H9 (cell line): ENCODE results near the gene NECAP2. TPM values are rescaled to one million over a fixed set of nuclear protein-coding genes. Genes with fewer than 3 reads are reported as not detected.

Experiments
- DNase-seq: peaks from one replicate; pipeline ENCODE4 v3.0.0-alpha.2; 2017
- H2AFZ ChIP-seq: one replicate; pipeline ENCODE4 v1.6.1; 2013; ENCODE audit warnings: mild to moderate bottlenecking, low read length, control low read depth, moderate library complexity
- H2AK5ac ChIP-seq: 2 replicates; pipeline ENCODE4 v1.6.1; 2013; ENCODE audit warnings: low read length, control low read depth, mixed read lengths; ENCODE audit not compliant: insufficient read length
- H2BK120ac ChIP-seq: one replicate; pipeline ENCODE4 v1.6.1; 2013; ENCODE audit warnings: low read depth, mild to moderate bottlenecking, low read length, control low read depth, inconsistent platforms; ENCODE audit not compliant: poor library complexity, severe bottlenecking
- H2BK12ac ChIP-seq: 2 replicates; pipeline ENCODE4 v1.6.1; 2013; ENCODE audit warnings: low read length, control low read depth, mixed read lengths, low read depth; ENCODE audit not compliant: insufficient read length
- H2BK15ac ChIP-seq: 2 replicates; pipeline ENCODE4 v1.6.1; 2013; ENCODE audit warnings: low read depth, low read length, control low read depth
- H2BK20ac ChIP-seq: one replicate; pipeline ENCODE4 v1.6.1; 2013; ENCODE audit warnings: low read depth, mild to moderate bottlenecking, low read length, control low read depth, inconsistent platforms; ENCODE audit not compliant: poor library complexity, severe bottlenecking
- H2BK5ac ChIP-seq: 2 replicates; pipeline ENCODE4 v1.6.1; 2013; ENCODE audit warnings: low read length, control low read depth, mixed read lengths; ENCODE audit not compliant: insufficient read length
- H3K14ac ChIP-seq: 2 replicates; pipeline ENCODE4 v1.6.1; 2013; ENCODE audit warnings: low read length, control low read depth; ENCODE audit not compliant: insufficient read depth
- H3K18ac ChIP-seq: 2 replicates; pipeline ENCODE4 v1.6.1; 2013; ENCODE audit warnings: low read depth, mild to moderate bottlenecking, mixed read lengths, low read length, control low read depth; ENCODE audit not compliant: insufficient read length
- H3K23ac ChIP-seq: 2 replicates; pipeline ENCODE4 v1.6.1; 2013; ENCODE audit warnings: low read length, control low read depth, mixed read lengths, low read depth; ENCODE audit not compliant: insufficient read length
- H3K23me2 ChIP-seq: 2 replicates; pipeline ENCODE4 v1.6.1; 2013; ENCODE audit warnings: low read depth, mild to moderate bottlenecking, mixed read lengths, low read length, control low read depth; ENCODE audit not compliant: insufficient read length, poor library complexity, severe bottlenecking
- H3K27ac ChIP-seq: 2 replicates; pipeline ENCODE4 v1.5.1; 2013; ENCODE audit warnings: low read length, control low read depth, mixed read lengths, low read depth; ENCODE audit not compliant: insufficient read length
- H3K27me3 ChIP-seq: 2 replicates; pipeline ENCODE4 v1.6.1; 2013; ENCODE audit warnings: low read length, control low read depth, inconsistent platforms; ENCODE audit not compliant: insufficient read depth
- H3K4ac ChIP-seq: 2 replicates; pipeline ENCODE4 v1.6.1; 2013; ENCODE audit warnings: low read depth, mild to moderate bottlenecking, control low read depth, inconsistent platforms, low read length, moderate library complexity
- H3K4me1 ChIP-seq: 2 replicates; pipeline ENCODE4 v1.6.1; 2013; ENCODE audit warnings: low read length, control low read depth, inconsistent platforms; ENCODE audit not compliant: insufficient read depth
- H3K4me2 ChIP-seq: 2 replicates; pipeline ENCODE4 v1.6.1; 2013; ENCODE audit warnings: low read length, control low read depth, mixed read lengths; ENCODE audit not compliant: insufficient read length, insufficient read depth
- H3K56ac ChIP-seq: 2 replicates; pipeline ENCODE4 v1.6.1; 2013; ENCODE audit warnings: low read depth, mild to moderate bottlenecking, mixed read lengths, low read length, control low read depth; ENCODE audit not compliant: insufficient read length
- H3K79me1 ChIP-seq: 2 replicates; pipeline ENCODE4 v1.6.1; 2013; ENCODE audit warnings: low read depth, mild to moderate bottlenecking, moderate library complexity, low read length, control low read depth, inconsistent platforms; ENCODE audit not compliant: insufficient read depth, poor library complexity, severe bottlenecking
- H3K79me2 ChIP-seq: 2 replicates; pipeline ENCODE4 v1.6.1; 2013; ENCODE audit warnings: low read length, control low read depth, inconsistent platforms; ENCODE audit not compliant: insufficient read depth
- H3K9ac ChIP-seq: 2 replicates; pipeline ENCODE4 v1.6.1; 2013; ENCODE audit warnings: low read length, control low read depth, mixed read lengths; ENCODE audit not compliant: insufficient read length; ENCODE audit errors: extremely low read depth
- H3K9me3 ChIP-seq: one replicate; pipeline ENCODE4 v1.6.1; 2013; ENCODE audit warnings: low read depth, low read length, inconsistent platforms; ENCODE audit not compliant: control insufficient read depth
- H3T11ph ChIP-seq: one replicate; pipeline ENCODE4 v1.6.1; 2013; ENCODE audit warnings: mild to moderate bottlenecking, low read length, control low read depth, inconsistent platforms
- H4K20me1 ChIP-seq: one replicate; pipeline ENCODE4 v1.6.1; 2013; ENCODE audit not compliant: control insufficient read depth, insufficient read length, insufficient read depth
- H4K5ac ChIP-seq: 2 replicates; pipeline ENCODE4 v1.6.1; 2013; ENCODE audit warnings: low read depth, mild to moderate bottlenecking, mixed read lengths, low read length, control low read depth; ENCODE audit not compliant: insufficient read length
- H4K8ac ChIP-seq: replicated peaks from 2 replicates; pipeline ENCODE4 v1.6.1; 2013; ENCODE audit warnings: low read length, control low read depth, mixed read lengths, low read depth; ENCODE audit not compliant: insufficient read length
- H4K91ac ChIP-seq: 2 replicates; pipeline ENCODE4 v1.6.1; 2013; ENCODE audit warnings: low read depth, mild to moderate bottlenecking, moderate library complexity, mixed read lengths, low read length, control low read depth; ENCODE audit not compliant: insufficient read length
- H3K27ac Mint-ChIP-seq, 3 experiments: 2 replicates in 2 of 3; 3 replicates in 1 of 3; pipeline ENCODE4 v1.8.0; 2020 to 2021; ENCODE audit warnings: mixed read lengths in 3 of 3, mild to moderate bottlenecking in 1 of 3, moderate library complexity in 1 of 3
- H3K27me3 Mint-ChIP-seq: 2 replicates; pipeline ENCODE4 v1.8.0; 2021; ENCODE audit warnings: low read depth, mild to moderate bottlenecking, moderate library complexity, mixed read lengths
- H3K36me3 Mint-ChIP-seq, 3 experiments: 2 replicates in 2 of 3; 3 replicates in 1 of 3; pipeline ENCODE4 v1.8.0; 2020 to 2021; ENCODE audit warnings: low read depth in 3 of 3, mixed read lengths in 3 of 3; ENCODE audit not compliant: insufficient read depth in 1 of 3
- H3K4me1 Mint-ChIP-seq, 2 experiments: 2 replicates each; pipeline ENCODE4 v1.8.0; 2020; ENCODE audit warnings: mixed read lengths in 2 of 2
- H3K4me3 Mint-ChIP-seq, 2 experiments: 2 replicates in 1 of 2; 3 replicates in 1 of 2; pipeline ENCODE4 v1.8.0; 2020 to 2021; ENCODE audit warnings: mild to moderate bottlenecking in 2 of 2, mixed read lengths in 2 of 2, moderate library complexity in 1 of 2
- H3K9me3 Mint-ChIP-seq, 2 experiments: 2 replicates in 1 of 2; 3 replicates in 1 of 2; pipeline ENCODE4 v1.8.0; 2020; ENCODE audit warnings: mild to moderate bottlenecking in 2 of 2, mixed read lengths in 2 of 2, moderate library complexity in 1 of 2
- WGBS: extraction: QIAGEN DNeasy Blood & Tissue Kit; methylation state at CpG from one replicate; pipeline ENCODE4 v1.1.7; 2013; ENCODE audit warnings: missing lambda C conversion rate, low lambda C conversion rate, mixed read lengths; ENCODE audit not compliant: insufficient read length; ENCODE audit errors: extremely low coverage; 5-methylcytosine and 5-hydroxymethylcytosine counted together
- total RNA-seq: library from RNA; stranded (reverse); gene quantifications from 2 replicates; pipeline ENCODE4 v1.2.1, GENCODE V29; 2021
- TF ChIP-seq, protein P1 (sequence below): fragments of 200-600 bp; sonication (generic); conservative IDR thresholded peaks from 3 replicates; pipeline ENCODE4 v1.8.0; 2021; ENCODE audit warnings: antibody characterized with exemption, mild to moderate bottlenecking

NECAP2 gene
- total RNA-seq, 1 experiment from 2014 or later, result 33.2 TPM

DNA sequence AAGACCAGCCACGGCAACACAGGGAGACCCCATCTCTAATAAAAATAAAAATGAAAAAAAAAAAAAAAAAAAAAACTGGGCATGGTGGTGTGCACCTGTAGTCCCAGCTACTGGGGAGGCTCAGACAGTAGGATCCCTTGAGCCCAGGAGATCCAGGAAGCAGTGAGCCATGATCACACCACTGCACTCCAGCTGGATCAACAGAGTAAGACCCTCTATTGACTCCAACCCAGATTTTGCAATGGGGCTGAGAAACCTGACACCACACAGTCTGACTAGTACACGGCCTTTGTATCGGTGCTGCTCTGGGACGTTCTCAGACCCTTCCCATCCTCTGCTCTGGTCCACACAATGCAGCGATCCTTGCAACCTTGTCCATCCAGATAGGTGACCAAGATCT lies 35.1 kb upstream of the NECAP2 start:
- Histone ChIP-seq H3K79me1 (no peaks in the 10 kb centered on the region), H2AK5ac (no peak overlapping the region), H3K18ac (no peak overlapping the region), H3K14ac (no peak overlapping the region), H2BK15ac (no peak overlapping the region), H2AFZ (no peak overlapping the region), H3T11ph (no peak overlapping the region), H3K9ac (no peak overlapping the region), H3K27ac (no peak overlapping the region), H4K91ac (no peak overlapping the region), H4K8ac (no peak overlapping the region), H3K23ac (no peak overlapping the region), H2BK20ac (no peak overlapping the region), H4K5ac (no peak overlapping the region), H4K20me1 (no peaks in the 10 kb centered on the region), H3K79me2 (no peaks in the 10 kb centered on the region), H2BK5ac (no peak overlapping the region), H3K56ac (no peak overlapping the region), H3K4me2 (no peak overlapping the region), H3K4ac (no peak overlapping the region), H3K9me3 (no peaks in the 10 kb centered on the region), H3K4me1 (no peaks in the 10 kb centered on the region; the same call in 1 of the 2 replicates), H3K23me2 (no peaks in the 10 kb centered on the region), H2BK12ac (no peak overlapping the region), H2BK120ac (no peak overlapping the region), H3K27me3 (no peaks in the 10 kb centered on the region)
- H3K27me3 Mint-ChIP-seq, result peaks cover 4% of the 10 kb centered on the region; the same call in 1 of the 2 replicates
- H3K27ac Mint-ChIP-seq, result no peak overlapping the region; a peak in 1 of 7 replicates
- peaks cover 7 to 14% of the 10 kb centered on the region in 2 experiments for H3K4me1 Mint-ChIP-seq
- no peaks in the 10 kb centered on the region; a peak in 1 of 7 replicates for H3K36me3 Mint-ChIP-seq
- WGBS, result no CpG with 5 or more reads among the region's 5 CpGs
- DNase-seq, result no peak
- TF ChIP-seq, protein P1, sequence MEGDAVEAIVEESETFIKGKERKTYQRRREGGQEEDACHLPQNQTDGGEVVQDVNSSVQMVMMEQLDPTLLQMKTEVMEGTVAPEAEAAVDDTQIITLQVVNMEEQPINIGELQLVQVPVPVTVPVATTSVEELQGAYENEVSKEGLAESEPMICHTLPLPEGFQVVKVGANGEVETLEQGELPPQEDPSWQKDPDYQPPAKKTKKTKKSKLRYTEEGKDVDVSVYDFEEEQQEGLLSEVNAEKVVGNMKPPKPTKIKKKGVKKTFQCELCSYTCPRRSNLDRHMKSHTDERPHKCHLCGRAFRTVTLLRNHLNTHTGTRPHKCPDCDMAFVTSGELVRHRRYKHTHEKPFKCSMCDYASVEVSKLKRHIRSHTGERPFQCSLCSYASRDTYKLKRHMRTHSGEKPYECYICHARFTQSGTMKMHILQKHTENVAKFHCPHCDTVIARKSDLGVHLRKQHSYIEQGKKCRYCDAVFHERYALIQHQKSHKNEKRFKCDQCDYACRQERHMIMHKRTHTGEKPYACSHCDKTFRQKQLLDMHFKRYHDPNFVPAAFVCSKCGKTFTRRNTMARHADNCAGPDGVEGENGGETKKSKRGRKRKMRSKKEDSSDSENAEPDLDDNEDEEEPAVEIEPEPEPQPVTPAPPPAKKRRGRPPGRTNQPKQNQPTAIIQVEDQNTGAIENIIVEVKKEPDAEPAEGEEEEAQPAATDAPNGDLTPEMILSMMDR, result no peak
- H3K4me3 Mint-ChIP-seq, result no peak overlapping the region
- H3K9me3 Mint-ChIP-seq, result no peaks in the 10 kb centered on the region
